GM12873 (cell line): ENCODE data around the gene CNTN1.

Experiments used
- TF ChIP-seq, protein P1 (sequence below): IDR thresholded peaks from 2 replicates; pipeline ENCODE4 v1.5.1; 2012; ENCODE audit warnings: low read depth, mild to moderate bottlenecking, moderate library complexity, low read length, control low read depth; ENCODE audit not compliant: insufficient read depth; ENCODE audit errors: missing control alignments

CNTN1 gene

GRCh38 chr12:41096797-41097196, 404.6 kb downstream of the CNTN1 start:
- TF ChIP-seq, protein P1, sequence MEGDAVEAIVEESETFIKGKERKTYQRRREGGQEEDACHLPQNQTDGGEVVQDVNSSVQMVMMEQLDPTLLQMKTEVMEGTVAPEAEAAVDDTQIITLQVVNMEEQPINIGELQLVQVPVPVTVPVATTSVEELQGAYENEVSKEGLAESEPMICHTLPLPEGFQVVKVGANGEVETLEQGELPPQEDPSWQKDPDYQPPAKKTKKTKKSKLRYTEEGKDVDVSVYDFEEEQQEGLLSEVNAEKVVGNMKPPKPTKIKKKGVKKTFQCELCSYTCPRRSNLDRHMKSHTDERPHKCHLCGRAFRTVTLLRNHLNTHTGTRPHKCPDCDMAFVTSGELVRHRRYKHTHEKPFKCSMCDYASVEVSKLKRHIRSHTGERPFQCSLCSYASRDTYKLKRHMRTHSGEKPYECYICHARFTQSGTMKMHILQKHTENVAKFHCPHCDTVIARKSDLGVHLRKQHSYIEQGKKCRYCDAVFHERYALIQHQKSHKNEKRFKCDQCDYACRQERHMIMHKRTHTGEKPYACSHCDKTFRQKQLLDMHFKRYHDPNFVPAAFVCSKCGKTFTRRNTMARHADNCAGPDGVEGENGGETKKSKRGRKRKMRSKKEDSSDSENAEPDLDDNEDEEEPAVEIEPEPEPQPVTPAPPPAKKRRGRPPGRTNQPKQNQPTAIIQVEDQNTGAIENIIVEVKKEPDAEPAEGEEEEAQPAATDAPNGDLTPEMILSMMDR: no peak

DNA sequence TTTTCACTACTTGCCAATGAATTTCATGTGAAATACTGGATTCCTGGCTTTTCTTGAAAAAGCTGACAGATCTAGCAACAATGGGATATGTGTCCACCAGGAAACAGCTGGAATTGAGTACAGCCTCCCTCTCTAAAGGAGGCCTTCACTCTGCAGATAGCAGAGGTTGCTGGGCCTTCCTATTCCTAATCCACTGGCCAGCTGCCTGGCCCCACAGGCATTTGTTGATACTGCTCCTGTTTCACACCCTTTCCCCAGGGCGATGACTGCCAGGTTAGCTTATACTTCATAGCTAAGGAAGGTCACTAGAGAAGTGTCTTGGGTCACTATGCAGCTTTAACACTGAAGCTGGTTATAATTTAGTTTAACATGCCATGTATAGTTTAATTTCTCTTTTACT, 408.3 kb downstream of the CNTN1 start:
- TF ChIP-seq, protein P1: no peak

- TF ChIP-seq, protein P1: no peak
Measured at GRCh38 chr12:41101806-41102205, 409.6 kb downstream of the CNTN1 start.

DNA sequence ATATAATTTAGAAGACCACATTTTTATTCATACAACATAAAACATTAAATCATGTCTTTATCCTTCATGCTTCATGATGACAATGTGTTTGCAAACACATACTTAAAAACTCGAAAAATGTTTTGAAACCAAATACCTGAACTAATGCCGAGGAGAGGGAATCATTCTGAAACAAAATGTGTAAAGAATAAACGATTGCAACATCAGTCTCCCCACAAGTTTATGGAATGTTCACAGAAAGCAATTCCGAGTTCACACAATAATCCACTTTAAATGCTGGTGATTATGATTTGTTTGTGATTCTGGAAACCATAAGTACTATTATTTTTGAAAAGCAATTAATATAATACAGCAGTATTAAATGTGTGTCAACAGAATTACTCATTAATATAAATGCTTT, 411.4 kb downstream of the CNTN1 start:
- TF ChIP-seq, protein P1: no peak

DNA sequence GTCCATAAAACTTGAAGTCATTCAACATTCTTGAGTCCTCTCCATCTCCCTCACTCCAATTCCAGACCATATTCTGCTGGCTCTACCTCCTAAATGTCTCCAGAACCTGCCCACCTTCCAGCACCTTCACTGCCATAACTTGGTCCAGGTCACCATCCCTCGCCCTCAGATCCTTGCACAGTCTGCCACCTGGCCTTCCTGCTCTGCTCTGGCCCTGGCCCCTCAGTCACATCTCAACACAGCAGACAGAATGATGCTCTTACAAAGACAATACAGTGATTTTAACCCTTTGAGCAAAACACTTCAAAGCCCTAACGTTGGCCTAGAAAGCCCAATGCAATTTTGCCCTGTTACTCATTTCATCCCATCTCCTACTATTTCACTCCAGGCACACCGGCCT, 414.1 kb downstream of the CNTN1 start:
- TF ChIP-seq, protein P1: no peak

- TF ChIP-seq, protein P1: no peak
Measured at GRCh38 chr12:41108032-41108431, 415.8 kb downstream of the CNTN1 start.

- TF ChIP-seq, protein P1: no peak
Measured at GRCh38 chr12:41112903-41113302, 420.7 kb downstream of the CNTN1 start.

- TF ChIP-seq, protein P1: no peak
Measured at GRCh38 chr12:41120211-41120610, 428.0 kb downstream of the CNTN1 start.
